ENCODE data around the gene C1orf115.

C1orf115 gene

DNA sequence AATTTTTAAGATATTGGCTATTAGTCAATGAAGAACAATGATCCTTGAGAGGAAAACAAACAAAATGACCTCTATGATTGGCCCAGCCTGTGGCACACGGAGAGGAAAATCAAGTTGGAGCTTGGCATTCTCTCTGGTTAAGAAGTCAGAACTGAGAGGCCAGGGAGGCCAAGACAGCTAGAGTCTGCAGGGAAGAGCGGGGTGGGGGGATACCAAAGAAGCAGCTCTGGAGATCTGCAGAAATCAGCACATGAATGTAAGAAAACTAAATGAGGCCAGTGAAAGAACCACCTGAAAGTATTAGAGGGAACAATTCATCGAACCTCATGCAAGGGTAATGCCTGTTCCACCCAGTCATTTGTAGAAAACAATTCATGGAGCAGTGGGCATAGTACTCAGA lies 23.8 kb upstream of the C1orf115 start:
- TF ChIP-seq, protein P1, sequence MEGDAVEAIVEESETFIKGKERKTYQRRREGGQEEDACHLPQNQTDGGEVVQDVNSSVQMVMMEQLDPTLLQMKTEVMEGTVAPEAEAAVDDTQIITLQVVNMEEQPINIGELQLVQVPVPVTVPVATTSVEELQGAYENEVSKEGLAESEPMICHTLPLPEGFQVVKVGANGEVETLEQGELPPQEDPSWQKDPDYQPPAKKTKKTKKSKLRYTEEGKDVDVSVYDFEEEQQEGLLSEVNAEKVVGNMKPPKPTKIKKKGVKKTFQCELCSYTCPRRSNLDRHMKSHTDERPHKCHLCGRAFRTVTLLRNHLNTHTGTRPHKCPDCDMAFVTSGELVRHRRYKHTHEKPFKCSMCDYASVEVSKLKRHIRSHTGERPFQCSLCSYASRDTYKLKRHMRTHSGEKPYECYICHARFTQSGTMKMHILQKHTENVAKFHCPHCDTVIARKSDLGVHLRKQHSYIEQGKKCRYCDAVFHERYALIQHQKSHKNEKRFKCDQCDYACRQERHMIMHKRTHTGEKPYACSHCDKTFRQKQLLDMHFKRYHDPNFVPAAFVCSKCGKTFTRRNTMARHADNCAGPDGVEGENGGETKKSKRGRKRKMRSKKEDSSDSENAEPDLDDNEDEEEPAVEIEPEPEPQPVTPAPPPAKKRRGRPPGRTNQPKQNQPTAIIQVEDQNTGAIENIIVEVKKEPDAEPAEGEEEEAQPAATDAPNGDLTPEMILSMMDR (IDR thresholded peaks at IDR 0.05) = no peak
- H3K27me3 ChIP-seq = no peaks in the 10 kb centered on the region
- intact Hi-C loops (cut with DNase I; ENCODE audit: low total_unique reads) = no loop called here
- H3K36me3 ChIP-seq = peaks cover 9 to 12% (median 9%) of the 10 kb centered on the region in 3 donors
- no peak for DNase-seq
- peaks cover 0 to 7% (median 2%) of the 10 kb centered on the region in 3 donors for H3K9me3 ChIP-seq
- no peak overlapping the region for H3K27ac ChIP-seq
- H3K4me3 ChIP-seq = no peak overlapping the region
- no peaks in the 10 kb centered on the region for H3K4me1 ChIP-seq

DNA sequence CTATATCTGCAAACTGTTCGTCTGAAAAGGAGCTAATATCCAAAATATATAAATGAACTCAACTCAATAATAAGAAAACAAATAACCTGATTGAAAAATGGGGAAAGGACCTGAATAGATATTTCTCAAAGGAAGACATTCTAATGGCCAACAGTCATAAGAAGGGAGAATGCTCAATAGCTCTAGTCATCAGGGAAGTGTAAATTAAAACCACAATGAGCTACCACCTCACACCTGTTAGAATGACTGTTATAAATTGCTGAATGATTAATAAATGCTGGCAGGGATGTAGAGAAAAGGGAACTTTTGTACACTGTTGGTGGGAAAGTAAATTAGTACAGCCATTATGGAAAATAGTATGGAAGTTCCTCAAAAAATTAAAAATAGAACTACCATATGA lies 21.2 kb upstream of the C1orf115 start:
- no peaks in the 10 kb centered on the region for H3K27me3 ChIP-seq
- H3K4me1 ChIP-seq = no peaks in the 10 kb centered on the region
- no peak overlapping the region for H3K4me3 ChIP-seq
- H3K27ac ChIP-seq = no peak overlapping the region
- peaks cover 0 to 7% (median 2%) of the 10 kb centered on the region in 3 donors for H3K9me3 ChIP-seq
- H3K36me3 ChIP-seq = no peaks in the 10 kb centered on the region
- DNase-seq = no peak
- intact Hi-C loops (cut with DNase I; ENCODE audit: low total_unique reads) = no loop called here
- TF ChIP-seq, protein P1 (IDR thresholded peaks at IDR 0.05) = no peak

DNA sequence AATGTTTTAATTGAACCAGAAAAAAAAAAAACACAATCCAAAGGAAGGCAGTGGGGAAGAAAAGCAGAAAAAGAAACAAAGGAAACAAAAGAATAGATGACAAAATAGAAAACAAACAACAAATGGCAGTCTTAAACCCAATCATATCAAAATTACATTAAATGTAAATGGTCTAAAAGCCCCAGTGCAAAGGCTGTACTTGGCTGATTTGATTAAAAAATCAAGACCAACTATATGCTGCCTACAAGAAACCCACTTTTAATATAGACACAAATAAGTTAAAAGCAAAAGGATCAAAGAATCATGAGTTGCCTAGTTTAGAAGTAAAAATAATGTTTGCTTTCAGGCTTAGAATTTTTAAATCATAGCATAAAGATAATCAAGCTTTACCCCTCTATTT lies 19.8 kb upstream of the C1orf115 start:
- H3K4me1 ChIP-seq = no peaks in the 10 kb centered on the region
- H3K36me3 ChIP-seq = no peaks in the 10 kb centered on the region
- H3K9me3 ChIP-seq = peaks cover 0 to 7% (median 2%) of the 10 kb centered on the region in 3 donors
- no peaks in the 10 kb centered on the region for H3K27me3 ChIP-seq
- intact Hi-C loops (cut with DNase I; ENCODE audit: low total_unique reads) = no loop called here
- DNase-seq = no peak
- no peak overlapping the region for H3K27ac ChIP-seq
- TF ChIP-seq, protein P1 (IDR thresholded peaks at IDR 0.05) = no peak
- H3K4me3 ChIP-seq = no peak overlapping the region

DNA sequence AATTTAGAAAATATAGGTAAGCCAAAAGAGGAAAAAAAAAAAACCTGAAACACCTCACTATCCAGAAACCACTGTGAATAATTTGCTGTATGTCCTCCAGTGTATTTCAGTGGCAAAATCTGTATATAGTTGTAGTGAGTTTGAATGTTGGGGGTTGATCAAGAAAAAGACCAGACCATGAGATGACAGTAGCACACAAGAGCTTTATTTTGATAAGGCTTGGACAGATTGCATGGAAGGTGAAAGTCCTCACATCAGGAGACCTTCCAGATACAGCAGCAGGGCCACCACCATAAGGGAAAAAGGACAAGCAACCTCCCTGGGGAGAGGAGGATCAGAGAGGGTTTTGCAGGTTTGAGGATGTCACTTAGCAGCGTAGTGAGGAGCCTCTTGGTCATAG lies 16.2 kb upstream of the C1orf115 start:
- Histone ChIP-seq H3K27ac (no peak overlapping the region), H3K4me3 (no peak overlapping the region), H3K4me1 (no peaks in the 10 kb centered on the region), H3K36me3 (no peaks in the 10 kb centered on the region), H3K9me3 (peaks cover 0 to 7% (median 2%) of the 10 kb centered on the region in 3 donors), H3K27me3 (no peaks in the 10 kb centered on the region)
- no peak for DNase-seq
- TF ChIP-seq, protein P1 (IDR thresholded peaks at IDR 0.05) = no peak
- intact Hi-C loops (cut with DNase I; ENCODE audit: low total_unique reads) = no loop called here

DNA sequence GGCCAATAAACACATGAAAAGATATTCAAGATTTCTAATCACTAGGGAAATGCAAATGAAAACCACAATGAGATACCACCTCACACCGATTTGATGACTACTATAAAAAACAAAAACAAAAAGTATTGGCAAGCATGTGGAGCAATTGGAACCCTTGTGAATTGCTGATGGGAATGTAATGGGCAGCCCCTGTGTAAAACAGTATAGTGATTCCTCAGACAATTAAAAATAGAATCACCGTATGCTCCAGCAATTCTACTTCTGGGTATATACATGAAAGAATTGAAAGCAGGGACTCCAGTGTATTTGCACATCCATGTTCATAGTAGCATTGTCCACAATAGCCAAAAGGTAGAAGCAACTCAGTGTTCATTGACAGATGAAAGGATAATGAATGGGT lies 12.9 kb upstream of the C1orf115 start:
- peaks cover 0 to 3% (median 0%) of the 10 kb centered on the region in 4 donors for H3K4me1 ChIP-seq
- TF ChIP-seq, protein P1 (IDR thresholded peaks at IDR 0.05) = no peak
- H3K36me3 ChIP-seq = no peaks in the 10 kb centered on the region
- no peak overlapping the region for H3K4me3 ChIP-seq
- no peak overlapping the region for H3K27ac ChIP-seq
- no peaks in the 10 kb centered on the region for H3K9me3 ChIP-seq
- intact Hi-C loops (cut with DNase I; ENCODE audit: low total_unique reads) = no loop called here
- no peak for DNase-seq
- no peaks in the 10 kb centered on the region for H3K27me3 ChIP-seq

Measured in tibial artery (tissue), 4 donors.